Epithelial cell of esophagus (primary cell): ENCODE measurements around the gene ZFP92.

ENCODE experiments used
- DNase-seq: peaks from one replicate; pipeline ENCODE4 v3.0.0; 2010; ENCODE audit warnings: low read depth
- H3K4me3 ChIP-seq: 2 replicates; pipeline ENCODE4 v1.5.1; 2011; ENCODE audit warnings: mild to moderate bottlenecking, low read length, control low read depth
- CTCF ChIP-seq: IDR thresholded peaks from 2 replicates; pipeline ENCODE4 v1.5.1; 2011; ENCODE audit warnings: low read depth, mild to moderate bottlenecking, low read length, control low read depth, inconsistent platforms; ENCODE audit not compliant: insufficient read depth; ENCODE audit errors: missing control alignments

Gene ZFP92

GRCh38 chrX:153416781-153417450 lies 5.6 kb downstream of the ZFP92 start:
- H3K4me3 ChIP-seq: no peak overlapping the region
- no peak for DNase-seq
- TF ChIP-seq CTCF: no peak

- no peak overlapping the region for H3K4me3 ChIP-seq
- no peak for DNase-seq
- no peak for TF ChIP-seq CTCF
Observed at GRCh38 chrX:153417637-153418036, 6.4 kb downstream of the ZFP92 start.

GRCh38 chrX:153420851-153421599 lies 9.8 kb downstream of the ZFP92 start:
- H3K4me3 ChIP-seq: no peak overlapping the region
- no peak for TF ChIP-seq CTCF
- no peak for DNase-seq

DNA sequence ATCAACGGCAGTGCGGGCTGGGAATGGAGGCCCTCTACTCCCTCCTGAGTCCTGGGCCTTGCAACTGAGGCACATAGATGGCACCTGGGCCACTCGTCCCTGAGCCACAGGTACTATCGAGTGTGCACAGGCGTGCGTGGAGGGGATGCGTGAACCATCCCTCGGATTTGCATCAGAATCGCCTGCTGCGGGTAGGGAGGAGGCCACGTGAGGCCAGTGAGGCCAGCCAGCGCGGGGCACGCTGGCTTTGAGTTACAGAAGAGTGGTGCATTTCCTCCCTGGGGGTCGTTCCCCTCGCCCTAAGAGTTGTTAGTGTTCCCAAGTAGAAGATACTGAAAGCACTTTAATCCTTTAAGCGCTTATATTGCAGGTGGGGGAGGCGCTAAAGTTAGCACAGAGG lies 10.6 kb downstream of the ZFP92 start:
- H3K4me3 ChIP-seq: no peak overlapping the region
- TF ChIP-seq CTCF: no peak
- DNase-seq: no peak

- DNase-seq: no peak
- TF ChIP-seq CTCF: no peak
- H3K4me3 ChIP-seq: no peak overlapping the region
Observed at GRCh38 chrX:153423652-153424051, 12.4 kb downstream of the ZFP92 start.

DNA sequence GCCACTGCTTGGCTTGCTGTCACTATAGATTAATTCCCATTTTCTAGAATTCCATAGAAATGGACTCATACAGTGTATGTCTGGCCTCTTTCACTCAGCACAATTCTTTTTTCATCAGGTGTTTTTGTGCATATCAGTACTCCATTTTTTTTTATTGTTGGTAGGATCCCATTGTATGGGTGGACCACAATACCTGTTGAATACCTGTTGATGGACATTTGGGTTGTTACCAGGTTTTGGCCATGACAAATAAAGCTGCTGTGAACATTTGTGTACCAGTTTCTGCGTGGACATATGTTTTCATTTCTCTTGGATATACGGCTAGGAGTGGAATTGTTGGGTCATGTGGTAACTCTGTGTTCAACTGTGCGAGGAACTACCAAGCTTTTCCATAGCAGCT lies 14.9 kb downstream of the ZFP92 start:
- TF ChIP-seq CTCF: no peak
- H3K4me3 ChIP-seq: no peak overlapping the region
- DNase-seq: no peak

GRCh38 chrX:153430796-153431195 lies 19.5 kb downstream of the ZFP92 start:
- H3K4me3 ChIP-seq: no peak overlapping the region
- no peak for DNase-seq
- TF ChIP-seq CTCF: no peak
